ENCODE results near the gene KCNQ1.

Gene KCNQ1

DNA sequence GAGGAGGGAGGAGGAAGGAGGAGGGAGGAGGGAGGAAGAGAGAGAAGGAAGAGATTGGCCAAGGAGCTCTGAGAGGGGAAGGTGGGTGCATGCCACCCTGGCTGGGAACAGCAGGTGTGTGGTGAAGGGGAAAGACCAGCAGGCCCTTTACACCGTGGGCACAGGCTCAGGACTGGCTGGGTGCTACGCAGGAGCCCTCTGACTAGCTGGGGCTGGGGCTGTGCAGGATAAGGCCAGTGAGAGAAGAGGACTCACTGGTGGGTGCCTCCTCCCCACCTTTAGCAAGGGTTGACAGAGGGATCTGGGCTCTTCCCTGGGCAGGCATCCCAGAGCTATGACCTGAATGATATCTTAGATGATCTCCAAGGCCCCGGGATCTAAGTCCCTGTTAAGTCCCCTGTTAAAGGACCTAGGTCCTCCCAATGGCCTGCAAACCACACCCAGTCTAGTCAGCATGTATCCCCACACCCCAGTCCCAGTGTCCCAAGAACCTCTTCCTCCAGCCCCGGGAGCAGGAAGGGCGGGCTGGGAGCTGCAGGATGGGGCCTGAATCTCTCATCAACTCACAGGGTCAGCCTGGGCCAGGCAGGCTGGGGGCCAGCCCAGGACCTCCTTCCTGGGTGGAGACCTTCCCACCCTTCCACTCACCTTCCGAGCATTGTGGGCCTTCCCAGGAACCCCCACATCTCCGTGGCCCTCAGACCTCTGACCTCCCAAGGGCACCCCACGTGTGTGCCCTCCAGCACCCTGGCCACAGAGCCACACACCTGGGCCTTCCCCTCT is 385.4 kb downstream of the KCNQ1 start:
- TF ChIP-seq, protein P1, sequence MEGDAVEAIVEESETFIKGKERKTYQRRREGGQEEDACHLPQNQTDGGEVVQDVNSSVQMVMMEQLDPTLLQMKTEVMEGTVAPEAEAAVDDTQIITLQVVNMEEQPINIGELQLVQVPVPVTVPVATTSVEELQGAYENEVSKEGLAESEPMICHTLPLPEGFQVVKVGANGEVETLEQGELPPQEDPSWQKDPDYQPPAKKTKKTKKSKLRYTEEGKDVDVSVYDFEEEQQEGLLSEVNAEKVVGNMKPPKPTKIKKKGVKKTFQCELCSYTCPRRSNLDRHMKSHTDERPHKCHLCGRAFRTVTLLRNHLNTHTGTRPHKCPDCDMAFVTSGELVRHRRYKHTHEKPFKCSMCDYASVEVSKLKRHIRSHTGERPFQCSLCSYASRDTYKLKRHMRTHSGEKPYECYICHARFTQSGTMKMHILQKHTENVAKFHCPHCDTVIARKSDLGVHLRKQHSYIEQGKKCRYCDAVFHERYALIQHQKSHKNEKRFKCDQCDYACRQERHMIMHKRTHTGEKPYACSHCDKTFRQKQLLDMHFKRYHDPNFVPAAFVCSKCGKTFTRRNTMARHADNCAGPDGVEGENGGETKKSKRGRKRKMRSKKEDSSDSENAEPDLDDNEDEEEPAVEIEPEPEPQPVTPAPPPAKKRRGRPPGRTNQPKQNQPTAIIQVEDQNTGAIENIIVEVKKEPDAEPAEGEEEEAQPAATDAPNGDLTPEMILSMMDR (IDR thresholded peaks at IDR 0.05; ENCODE audit: poor library complexity, severe bottlenecking) = no peak
- no peaks in the 10 kb centered on the region for H3K27me3 ChIP-seq (ENCODE audit: insufficient read depth, poor library complexity, severe bottlenecking)
- H3K27ac ChIP-seq (ENCODE audit: poor library complexity, severe bottlenecking) = no peak overlapping the region
- peaks cover 13% of the 10 kb centered on the region for H3K4me1 ChIP-seq (ENCODE audit: insufficient read depth, poor library complexity, severe bottlenecking)
- H3K9me3 ChIP-seq (ENCODE audit: severe bottlenecking) = no peaks in the 10 kb centered on the region
- DNase-seq (ENCODE audit: low spot score) = no peak
- no peak for ATAC-seq (ENCODE audit: low read depth)
- no peaks in the 10 kb centered on the region for H3K36me3 ChIP-seq (ENCODE audit: low read depth)
- no peak overlapping the region for H3K4me3 ChIP-seq (ENCODE audit: severe bottlenecking)

DNA sequence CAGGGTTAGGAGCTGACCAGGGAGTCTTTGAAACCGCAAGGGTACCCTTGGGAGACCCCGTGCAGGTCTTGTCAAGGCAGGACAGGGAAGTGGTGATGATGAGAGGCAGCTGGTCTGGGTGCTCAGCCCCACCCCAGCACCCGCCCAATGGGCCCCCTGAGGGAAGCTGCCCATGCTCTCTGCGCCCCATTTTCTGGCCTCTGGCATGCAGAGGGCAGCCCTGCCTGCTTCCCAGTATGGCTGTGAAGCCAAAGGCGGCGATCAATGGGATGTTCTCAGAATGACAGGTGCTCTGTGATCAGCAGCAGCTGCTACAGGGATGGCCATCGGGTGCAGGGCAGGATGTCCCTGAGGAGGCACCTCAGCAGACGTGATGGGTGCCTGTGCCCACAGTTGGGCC is 386.1 kb downstream of the KCNQ1 start:
- Histone ChIP-seq H3K36me3 (ENCODE audit: low read depth) (no peaks in the 10 kb centered on the region), H3K9me3 (ENCODE audit: severe bottlenecking) (no peaks in the 10 kb centered on the region), H3K4me1 (ENCODE audit: insufficient read depth, poor library complexity, severe bottlenecking) (peaks cover 7% of the 10 kb centered on the region), H3K27me3 (ENCODE audit: insufficient read depth, poor library complexity, severe bottlenecking) (no peaks in the 10 kb centered on the region), H3K27ac (ENCODE audit: poor library complexity, severe bottlenecking) (no peak overlapping the region), H3K4me3 (ENCODE audit: severe bottlenecking) (no peak overlapping the region)
- DNase-seq (ENCODE audit: low spot score) (no peak), ATAC-seq (ENCODE audit: low read depth) (no peak)
- TF ChIP-seq, protein P1 (IDR thresholded peaks at IDR 0.05; ENCODE audit: poor library complexity, severe bottlenecking) = no peak

DNA sequence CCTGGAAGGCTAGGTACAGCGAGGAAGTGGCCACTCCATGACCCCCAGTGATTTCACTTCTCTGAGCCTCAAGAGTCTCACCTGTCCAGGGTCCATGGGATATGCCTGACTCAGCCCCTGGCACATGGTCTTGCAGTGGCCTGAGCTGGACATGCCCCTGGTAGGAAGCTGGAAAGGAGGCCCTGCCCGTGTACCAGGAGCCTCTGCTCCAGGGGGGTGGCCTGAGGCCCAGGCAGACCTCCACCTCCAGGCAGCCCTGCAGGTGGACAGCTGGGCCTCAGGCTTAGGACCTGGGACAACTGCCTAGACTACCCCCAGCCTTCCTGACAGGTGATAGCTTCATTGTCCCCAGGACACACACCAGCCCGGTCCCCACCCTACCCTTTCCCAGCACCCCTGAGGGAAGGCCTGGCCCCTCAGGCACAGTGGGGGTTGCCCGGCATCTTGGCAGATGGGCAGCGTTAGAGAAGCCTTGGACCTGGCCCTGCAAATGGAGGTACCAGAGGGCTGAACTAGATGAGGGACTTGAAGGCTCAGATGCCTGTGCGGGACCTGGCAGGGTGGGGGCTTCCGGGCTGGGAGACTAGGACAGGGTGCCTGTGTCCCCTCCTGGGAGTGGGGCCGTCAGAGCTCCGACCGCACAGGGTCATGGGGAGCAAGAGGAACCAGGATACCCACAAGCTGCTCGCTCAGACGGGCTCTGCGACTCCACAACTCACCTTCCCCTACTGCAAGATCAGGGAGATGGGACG is 387.1 kb downstream of the KCNQ1 start:
- Histone ChIP-seq H3K27me3 (ENCODE audit: insufficient read depth, poor library complexity, severe bottlenecking) (no peaks in the 10 kb centered on the region), H3K27ac (ENCODE audit: poor library complexity, severe bottlenecking) (no peak overlapping the region), H3K36me3 (ENCODE audit: low read depth) (no peaks in the 10 kb centered on the region), H3K4me3 (ENCODE audit: severe bottlenecking) (no peak overlapping the region), H3K9me3 (ENCODE audit: severe bottlenecking) (no peaks in the 10 kb centered on the region), H3K4me1 (ENCODE audit: insufficient read depth, poor library complexity, severe bottlenecking) (no peaks in the 10 kb centered on the region)
- DNase-seq (ENCODE audit: low spot score) = no peak
- TF ChIP-seq, protein P1 (IDR thresholded peaks at IDR 0.05; ENCODE audit: poor library complexity, severe bottlenecking) = no peak
- no peak for ATAC-seq (ENCODE audit: low read depth)

DNA sequence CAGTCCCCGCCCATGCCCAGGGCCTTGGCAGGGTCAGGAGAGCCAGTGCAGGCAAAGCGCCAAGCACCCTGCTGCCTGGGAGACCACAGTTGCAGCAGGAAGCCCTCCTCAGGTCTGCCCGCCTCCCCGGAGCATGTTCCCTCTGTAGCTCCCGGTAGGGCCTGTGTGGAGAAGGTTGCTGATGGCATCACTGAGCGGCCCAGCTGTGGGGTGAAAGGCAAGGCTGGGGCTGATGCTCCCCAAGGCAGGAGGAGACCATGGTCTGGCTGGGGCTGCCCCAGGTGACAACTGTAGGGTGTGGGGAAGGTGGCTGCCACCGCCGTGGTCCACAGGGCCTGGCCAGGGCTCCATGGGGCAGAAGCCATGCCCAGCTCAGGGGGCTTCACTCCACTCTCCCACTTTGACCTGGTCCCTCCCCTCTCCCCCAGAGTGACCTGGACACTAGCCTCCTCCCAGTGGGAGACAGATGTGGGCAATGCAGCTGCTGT is 387.8 kb downstream of the KCNQ1 start:
- Histone ChIP-seq H3K4me3 (ENCODE audit: severe bottlenecking) (no peak overlapping the region), H3K9me3 (ENCODE audit: severe bottlenecking) (no peaks in the 10 kb centered on the region), H3K36me3 (ENCODE audit: low read depth) (no peaks in the 10 kb centered on the region), H3K27me3 (ENCODE audit: insufficient read depth, poor library complexity, severe bottlenecking) (no peaks in the 10 kb centered on the region), H3K4me1 (ENCODE audit: insufficient read depth, poor library complexity, severe bottlenecking) (no peaks in the 10 kb centered on the region), H3K27ac (ENCODE audit: poor library complexity, severe bottlenecking) (no peak overlapping the region)
- no peak for DNase-seq (ENCODE audit: low spot score)
- TF ChIP-seq, protein P1 (IDR thresholded peaks at IDR 0.05; ENCODE audit: poor library complexity, severe bottlenecking) = no peak
- ATAC-seq (ENCODE audit: low read depth) = no peak
